Activated T-cell treated with anti-CD3 and anti-CD28 coated beads, Interleukin-2, amount 50 U/mL, for 48 hours (primary cell): ENCODE data around the gene FXYD6.

Experiments used
- DNase-seq, 2 experiments: peaks; one replicate each; pipeline ENCODE4 v3.0.0-alpha.2; 2020

Gene FXYD6

GRCh38 chr11:117841551-117842031 is 34.9 kb downstream of the FXYD6 start:
- DNase-seq: peak in 1 of 2 experiments; percentile 11

- peak in 1 of 2 experiments; percentile 10 for DNase-seq
Observed at GRCh38 chr11:117840881-117841550, 35.4 kb downstream of the FXYD6 start.

- peak in 1 of 2 experiments; percentile 10 for DNase-seq
Observed at GRCh38 chr11:117839936-117840813, 36.3 kb downstream of the FXYD6 start.

DNA sequence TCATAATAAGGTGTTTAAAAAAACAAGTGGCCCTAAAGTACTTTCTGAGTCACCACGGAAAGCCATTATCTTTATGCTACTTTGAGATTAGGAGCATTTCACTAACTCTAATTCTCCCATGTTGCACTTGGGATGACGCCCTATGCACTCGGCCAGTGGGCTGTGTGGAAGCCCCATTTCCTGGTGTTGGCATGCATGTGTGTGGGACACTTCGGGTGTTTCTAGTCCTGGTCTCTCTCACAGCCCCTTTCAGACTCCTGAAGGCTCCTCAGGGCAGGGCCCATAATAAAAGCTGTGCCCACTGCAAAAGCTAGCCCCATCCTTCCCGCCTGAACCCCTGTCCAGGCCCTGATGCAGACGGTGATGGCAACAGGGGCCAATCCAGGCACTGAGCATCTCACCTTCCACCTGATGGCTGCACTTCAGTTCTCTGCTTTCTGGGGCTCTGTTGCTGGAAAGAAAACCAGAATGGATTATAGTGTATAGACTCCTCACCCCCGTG is 37.0 kb downstream of the FXYD6 start:
- peak; percentile 9 to 13 for DNase-seq

- DNase-seq: peak in 1 of 2 experiments; percentile 11
Observed at GRCh38 chr11:117838901-117839300, 37.6 kb downstream of the FXYD6 start.

DNA sequence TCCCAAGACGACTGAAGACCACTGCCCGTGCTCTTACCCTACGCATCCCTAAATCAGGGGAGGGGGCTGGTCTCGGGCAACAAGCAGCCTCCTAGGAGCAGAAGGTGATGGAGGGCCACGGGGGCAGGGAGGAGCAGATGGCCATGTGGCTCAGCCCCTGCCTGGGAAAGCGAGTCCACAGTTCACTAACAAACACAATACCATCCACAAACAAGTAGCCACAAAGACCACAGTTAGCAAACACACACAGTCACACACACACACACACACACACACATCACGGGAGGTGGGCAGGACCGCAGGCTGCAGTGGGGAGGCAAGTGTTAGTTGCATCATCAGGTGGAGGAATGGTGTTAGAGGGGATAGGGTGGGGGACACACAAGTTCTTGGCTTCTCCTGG is 38.7 kb downstream of the FXYD6 start:
- peak; percentile 13 to 15 for DNase-seq

DNA sequence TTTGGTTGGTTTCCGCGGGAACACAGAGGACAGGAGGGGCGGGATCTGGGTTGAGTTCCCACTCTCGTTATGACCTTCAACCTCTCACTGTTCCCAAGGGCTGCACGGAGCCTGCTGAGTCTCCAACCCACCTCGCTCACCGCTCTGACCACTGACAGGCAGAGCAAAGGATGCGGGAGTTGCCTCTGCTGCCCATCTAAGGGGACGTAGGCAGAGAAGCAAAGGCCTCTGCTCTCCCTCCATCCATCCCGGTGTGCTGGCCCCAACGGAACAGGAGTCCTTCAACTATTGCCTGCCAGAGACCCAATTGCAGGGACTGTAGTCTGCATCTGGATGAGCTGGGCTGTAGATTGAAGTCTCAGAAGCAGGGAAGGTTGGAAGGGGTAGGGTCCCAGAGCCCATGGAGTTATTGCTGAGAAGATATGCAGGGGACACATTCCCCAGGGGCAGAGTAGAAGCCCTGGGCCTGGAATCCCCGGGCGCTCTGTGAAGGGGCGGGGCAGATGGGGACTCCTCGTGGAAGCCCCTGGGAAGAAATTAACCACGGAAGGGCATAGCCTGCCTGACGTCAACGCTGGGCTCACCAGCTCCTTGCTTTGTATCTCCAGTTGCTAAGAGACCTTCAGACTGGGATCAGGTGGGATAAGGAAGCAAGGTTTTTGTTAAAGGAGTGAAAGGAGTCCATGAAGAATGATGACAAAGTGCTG is 39.2 kb downstream of the FXYD6 start:
- peak; percentile 10 to 11 for DNase-seq

DNA sequence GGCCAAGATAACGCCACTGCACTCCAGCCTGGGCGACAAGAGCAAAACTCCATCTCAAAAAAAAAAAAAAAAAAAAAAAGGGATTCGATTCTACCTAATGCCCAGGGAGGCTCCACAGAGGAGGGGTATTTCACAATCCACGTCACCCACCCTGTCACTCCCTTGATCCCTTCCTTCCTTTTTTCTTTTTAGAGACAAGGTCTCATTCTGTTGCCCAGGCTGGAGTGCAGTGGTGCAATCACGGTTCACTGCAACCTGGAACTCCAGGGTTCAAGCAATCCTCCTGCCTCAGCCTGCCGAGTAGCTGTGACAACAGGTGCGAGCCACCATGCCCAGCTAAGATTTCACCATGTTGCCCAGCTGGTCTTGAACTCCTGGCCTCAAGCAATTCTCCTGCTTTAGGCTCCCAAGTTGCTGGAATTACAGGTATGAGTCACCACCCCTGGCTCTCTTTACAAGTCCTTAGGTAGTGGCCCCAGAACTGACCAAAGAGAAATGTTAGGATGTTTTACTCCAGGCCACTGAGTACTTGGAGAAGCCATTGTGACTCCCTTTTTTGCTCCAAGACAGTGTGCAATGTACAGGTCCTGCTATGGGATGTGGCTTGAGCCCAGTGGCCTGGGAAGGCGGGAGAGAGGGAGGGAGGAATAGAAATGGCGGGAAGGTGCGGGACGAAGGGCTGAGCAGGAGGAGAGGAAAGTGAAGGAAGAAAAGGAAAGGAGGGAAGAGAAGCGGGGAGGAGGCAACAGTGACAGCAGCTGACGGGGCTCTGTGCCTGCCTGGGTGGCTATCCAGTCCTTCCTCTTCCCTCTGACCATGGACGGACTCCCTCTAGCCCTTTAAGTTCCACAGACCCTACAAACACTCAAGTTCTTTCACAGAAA is 40.1 kb downstream of the FXYD6 start:
- peak; percentile 4 to 7 for DNase-seq

GRCh38 chr11:117835576-117835975 is 40.9 kb downstream of the FXYD6 start:
- peak; percentile 3 to 5 for DNase-seq

DNA sequence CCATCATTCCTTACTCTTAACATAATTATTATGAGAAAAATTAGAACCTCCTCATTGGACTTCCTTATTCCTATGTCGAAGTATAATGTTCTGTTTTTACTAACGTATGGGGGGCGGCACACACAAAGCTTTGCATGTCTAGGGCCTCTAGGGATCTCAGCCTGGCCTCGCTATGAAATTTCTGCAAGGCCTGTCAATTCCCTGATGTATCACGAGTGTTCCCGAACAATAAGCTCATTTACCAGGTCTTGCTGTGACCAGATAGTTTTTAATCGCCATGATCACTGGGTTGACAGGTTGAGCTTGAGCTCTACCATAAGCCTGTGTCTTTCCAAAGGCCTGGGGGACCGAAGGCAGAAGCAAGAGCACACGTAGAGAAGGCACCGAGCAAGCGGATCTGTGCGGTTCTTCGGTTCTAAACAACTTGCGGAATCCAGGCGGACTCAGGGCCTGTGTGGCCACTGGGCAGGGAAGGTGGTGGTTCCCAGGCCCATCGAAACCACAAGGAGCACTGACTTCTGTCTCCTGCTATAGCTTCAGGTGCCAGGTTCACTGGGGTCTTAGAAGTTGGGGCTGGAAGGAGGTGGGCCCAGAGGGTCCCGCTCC is 41.5 kb downstream of the FXYD6 start:
- peak; percentile 8 to 12 for DNase-seq

DNA sequence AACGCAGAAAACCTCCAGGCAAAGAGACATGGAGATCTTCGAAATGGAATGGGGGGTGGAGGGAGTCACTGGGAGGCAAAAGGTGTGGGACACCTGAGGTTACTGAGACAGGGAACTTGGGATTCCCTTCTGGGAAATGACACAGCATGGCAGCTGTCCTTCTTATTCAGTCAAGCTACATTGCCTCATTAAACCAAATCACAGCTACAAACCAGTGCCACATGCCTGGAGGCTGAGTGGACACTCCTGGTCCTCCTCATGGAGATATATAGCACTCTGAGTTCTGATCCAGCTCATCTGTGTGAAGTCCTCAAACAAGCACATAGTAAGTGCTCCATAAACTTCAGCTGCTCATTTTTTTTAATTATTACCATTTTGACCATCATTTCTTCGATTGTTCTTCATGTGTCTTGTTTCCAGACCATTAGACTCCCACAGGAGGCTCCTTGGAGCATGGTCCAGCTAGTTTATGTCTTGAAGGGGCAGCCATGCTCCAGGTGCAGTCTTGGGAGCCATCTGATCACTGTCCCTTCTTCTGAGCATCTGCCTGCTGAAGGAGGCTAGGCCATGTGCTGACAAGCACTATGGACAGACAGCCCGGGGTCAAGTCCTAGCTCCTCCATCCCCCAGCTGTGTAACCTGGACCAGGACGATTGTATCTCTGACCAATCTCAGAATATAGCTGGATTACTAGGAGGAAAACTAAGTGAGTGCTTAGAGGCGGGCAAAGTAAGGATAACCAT is 42.2 kb downstream of the FXYD6 start:
- DNase-seq: peak; percentile 6 to 7

- peak; percentile 6 to 12 for DNase-seq
Observed at GRCh38 chr11:117833401-117833891, 43.0 kb downstream of the FXYD6 start.

- peak; percentile 11 to 15 for DNase-seq
Observed at GRCh38 chr11:117832511-117832910, 43.9 kb downstream of the FXYD6 start.

- DNase-seq: peak; percentile 12 to 14
Observed at GRCh38 chr11:117831661-117832415, 44.6 kb downstream of the FXYD6 start.

DNA sequence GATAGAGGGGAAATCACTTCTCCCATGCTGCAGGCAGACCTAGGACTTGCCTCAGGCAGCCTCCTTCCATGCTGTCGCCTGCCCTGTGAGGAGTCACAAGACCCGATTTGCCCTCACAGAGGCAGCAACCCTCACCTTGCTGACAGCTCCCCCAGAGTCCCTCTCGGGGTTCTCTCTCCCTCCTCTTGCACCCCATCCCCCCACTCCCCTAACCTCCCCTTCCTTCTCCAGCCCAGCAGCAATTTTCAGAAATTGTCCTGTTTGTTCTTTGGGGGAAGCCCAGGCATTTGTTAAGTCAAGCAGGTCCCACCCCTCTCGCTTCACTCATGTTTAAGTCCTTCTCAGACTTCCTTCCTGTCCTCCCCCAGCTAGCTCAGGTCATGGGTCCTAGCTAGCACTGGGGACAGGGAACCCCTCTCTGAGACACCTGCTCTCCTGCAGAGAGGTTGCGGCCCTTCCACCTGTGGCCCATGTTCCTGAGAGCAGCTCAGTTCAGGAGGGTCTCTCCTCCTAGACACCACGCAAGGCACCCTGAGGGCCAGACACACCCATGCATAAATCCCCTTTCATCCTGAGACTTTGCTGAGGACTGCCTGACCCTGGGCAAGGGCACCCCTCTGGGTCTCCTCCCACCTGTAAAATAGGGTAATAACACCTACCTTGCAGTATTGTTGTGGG is 45.6 kb downstream of the FXYD6 start:
- DNase-seq: peak; percentile 19 to 21

GRCh38 chr11:117830072-117830471 is 46.4 kb downstream of the FXYD6 start:
- DNase-seq: peak; percentile 14 to 15

DNA sequence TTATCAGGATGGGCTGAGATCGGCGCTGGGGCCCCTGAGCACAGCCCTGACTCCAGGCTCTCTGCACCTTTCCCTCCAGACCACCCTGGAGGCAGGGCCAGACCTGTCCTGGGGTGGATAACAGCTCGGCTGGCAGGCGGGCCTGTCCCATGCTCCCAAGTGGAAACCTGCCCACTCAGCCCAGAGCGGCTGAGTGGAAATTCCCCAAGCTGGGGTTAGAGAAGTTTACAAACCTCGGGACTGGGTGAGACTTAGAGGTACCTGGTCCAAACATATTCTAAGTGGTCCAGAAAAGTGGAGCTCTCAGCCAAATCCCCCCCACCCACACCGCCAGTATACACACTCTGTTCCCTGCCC is 47.1 kb downstream of the FXYD6 start:
- DNase-seq: peak; percentile 21 to 26

DNA sequence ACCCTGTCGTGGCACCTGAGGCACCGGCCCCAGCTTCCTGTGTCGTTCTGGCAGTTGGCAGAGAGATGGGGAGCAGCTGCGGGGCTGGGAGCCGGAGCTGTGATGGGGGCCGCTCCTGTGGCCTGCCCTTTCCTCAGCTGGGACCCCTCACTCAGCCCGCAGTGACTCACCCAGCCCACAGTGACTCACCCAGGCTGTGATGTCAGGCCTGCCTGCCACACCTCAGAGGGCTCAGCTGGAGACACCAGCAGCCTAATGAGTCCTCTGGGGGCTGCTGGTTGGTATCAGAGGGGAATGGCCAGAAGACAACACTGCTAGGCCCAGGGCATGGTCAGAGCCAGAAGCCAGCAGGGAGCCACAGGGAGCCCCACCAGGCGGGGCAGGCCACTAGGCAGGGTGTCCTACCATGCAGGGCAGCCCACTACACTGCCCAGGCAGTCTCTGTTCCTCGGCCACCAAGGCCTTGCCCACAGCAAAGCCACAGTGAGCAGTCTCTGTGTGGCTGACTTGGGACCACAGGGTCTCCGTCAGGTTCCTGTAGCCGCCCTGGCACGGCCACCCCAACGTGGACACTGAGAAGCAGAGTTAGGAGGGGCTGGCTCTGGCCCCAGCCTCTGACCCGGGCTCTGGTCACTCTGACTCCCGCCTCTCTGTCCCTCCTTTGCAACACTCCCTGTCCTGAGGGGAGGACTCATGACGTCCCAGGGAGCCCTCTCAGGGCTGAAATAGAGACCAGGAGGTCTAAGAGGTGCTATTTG is 47.7 kb downstream of the FXYD6 start:
- peak; percentile 88 to 91 for DNase-seq
